ENCODE measurements around the gene ASB15. TPM values are rescaled to one million over a fixed set of nuclear protein-coding genes. Genes with fewer than 3 reads are reported as not detected.

ASB15 gene
- total and polyA plus RNA-seq, 2 donors from 2014 or later = 1.8 TPM; not detected in 1

GRCh38 chr7:123615344-123615743, 13.7 kb downstream of the ASB15 start:
- intact Hi-C loops (cut with DNase I) = no loop called here
- Histone ChIP-seq H3K4me3 (ENCODE audit: low read length in 3 of 3) (peak overlapping the region in 1 of 3 donors; percentile 19), H3K4me1 (ENCODE audit: control insufficient read depth in 2 of 3, insufficient read depth in 2 of 3, low read depth in 1 of 3, low read length in 3 of 3) (no peaks in the 10 kb centered on the region), H3K27me3 (ENCODE audit: control insufficient read depth, insufficient read depth, low read length) (no peaks in the 10 kb centered on the region), H3K9ac (ENCODE audit: low read length in 3 of 3) (no peak overlapping the region), H3K27ac (ENCODE audit: low read depth in 2 of 2, low read length in 2 of 2) (no peak overlapping the region), H3K9me3 (ENCODE audit: control insufficient read depth in 2 of 3, insufficient read depth in 1 of 3, low read length in 3 of 3) (no peaks in the 10 kb centered on the region), H3K36me3 (ENCODE audit: control insufficient read depth in 2 of 3, insufficient read depth in 3 of 3, low read length in 3 of 3) (no peaks in the 10 kb centered on the region)
- DNase-seq = peak in 2 of 5 donors; percentile 37 to 66
- no peak for FAIRE-seq
- no peak for TF ChIP-seq CTCF (IDR thresholded peaks at IDR 0.05; ENCODE audit: borderline replicate concordance, extremely low read depth, insufficient read depth)

- no peaks in the 10 kb centered on the region for H3K9me3 ChIP-seq (ENCODE audit: control insufficient read depth in 2 of 3, insufficient read depth in 1 of 3, low read length in 3 of 3)
- no peak overlapping the region for H3K27ac ChIP-seq (ENCODE audit: low read depth in 2 of 2, low read length in 2 of 2)
- H3K4me1 ChIP-seq (ENCODE audit: control insufficient read depth in 2 of 3, insufficient read depth in 2 of 3, low read depth in 1 of 3, low read length in 3 of 3) = no peaks in the 10 kb centered on the region
- H3K27me3 ChIP-seq (ENCODE audit: control insufficient read depth, insufficient read depth, low read length) = no peaks in the 10 kb centered on the region
- no peaks in the 10 kb centered on the region for H3K36me3 ChIP-seq (ENCODE audit: control insufficient read depth in 2 of 3, insufficient read depth in 3 of 3, low read length in 3 of 3)
- FAIRE-seq = no peak
- H3K4me3 ChIP-seq (ENCODE audit: low read length in 3 of 3) = peak overlapping the region in 1 of 3 donors; percentile 19
- DNase-seq = no peak
- intact Hi-C loops (cut with DNase I) = no loop called here
- H3K9ac ChIP-seq (ENCODE audit: low read length in 3 of 3) = no peak overlapping the region
- no peak for TF ChIP-seq CTCF (IDR thresholded peaks at IDR 0.05; ENCODE audit: borderline replicate concordance, extremely low read depth, insufficient read depth)
These were observed 14.6 kb downstream of the ASB15 start for GRCh38 chr7:123616223-123616622.

GRCh38 chr7:123621707-123622106, 20.1 kb downstream of the ASB15 start:
- no peaks in the 10 kb centered on the region for H3K4me1 ChIP-seq (ENCODE audit: control insufficient read depth in 2 of 3, insufficient read depth in 2 of 3, low read depth in 1 of 3, low read length in 3 of 3)
- TF ChIP-seq CTCF (IDR thresholded peaks at IDR 0.05; ENCODE audit: borderline replicate concordance, extremely low read depth, insufficient read depth) = no peak
- FAIRE-seq = no peak
- no peak for DNase-seq
- no peak overlapping the region for H3K27ac ChIP-seq (ENCODE audit: low read depth in 2 of 2, low read length in 2 of 2)
- H3K4me3 ChIP-seq (ENCODE audit: low read length in 3 of 3) = no peak overlapping the region
- intact Hi-C loops (cut with DNase I) = no loop called here
- no peaks in the 10 kb centered on the region for H3K36me3 ChIP-seq (ENCODE audit: control insufficient read depth in 2 of 3, insufficient read depth in 3 of 3, low read length in 3 of 3)
- H3K9ac ChIP-seq (ENCODE audit: low read length in 3 of 3) = no peak overlapping the region
- no peaks in the 10 kb centered on the region for H3K27me3 ChIP-seq (ENCODE audit: control insufficient read depth, insufficient read depth, low read length)
- no peaks in the 10 kb centered on the region for H3K9me3 ChIP-seq (ENCODE audit: control insufficient read depth in 2 of 3, insufficient read depth in 1 of 3, low read length in 3 of 3)

Data from kidney (tissue), 14 donors.